ENCODE data around the gene ARHGEF4.

The ARHGEF4 gene

GRCh38 chr2:130834931-130835765, 1.6 kb upstream of the ARHGEF4 start:
- DNase-seq (ENCODE audit: low spot score) = no peak

GRCh38 chr2:130835766-130836015, 1.0 kb upstream of the ARHGEF4 start:
- DNase-seq (ENCODE audit: low spot score) = no peak

- no peak for DNase-seq (ENCODE audit: low spot score)
These were observed 579 bp downstream of the ARHGEF4 start for GRCh38 chr2:130837175-130837810.

GRCh38 chr2:130837811-130838565, 1.3 kb downstream of the ARHGEF4 start:
- no peak for DNase-seq (ENCODE audit: low spot score)

GRCh38 chr2:130839011-130839780, 2.5 kb downstream of the ARHGEF4 start:
- no peak for DNase-seq (ENCODE audit: low spot score)

GRCh38 chr2:130840506-130840905, 3.8 kb downstream of the ARHGEF4 start:
- no peak for DNase-seq (ENCODE audit: low spot score)

GRCh38 chr2:130841741-130842365, 5.1 kb downstream of the ARHGEF4 start:
- no peak for DNase-seq (ENCODE audit: low spot score)

GRCh38 chr2:130842770-130843169, 6.1 kb downstream of the ARHGEF4 start:
- DNase-seq (ENCODE audit: low spot score) = no peak

GRCh38 chr2:130843321-130843985, 6.7 kb downstream of the ARHGEF4 start:
- DNase-seq (ENCODE audit: low spot score) = no peak

GRCh38 chr2:130844161-130844560, 7.4 kb downstream of the ARHGEF4 start:
- no peak for DNase-seq (ENCODE audit: low spot score)

- DNase-seq (ENCODE audit: low spot score) = no peak
These were observed 8.9 kb downstream of the ARHGEF4 start for GRCh38 chr2:130845505-130846085.

- no peak for DNase-seq (ENCODE audit: low spot score)
These were observed 9.5 kb downstream of the ARHGEF4 start for GRCh38 chr2:130846233-130846632.

- DNase-seq (ENCODE audit: low spot score) = no peak
These were observed 10.1 kb downstream of the ARHGEF4 start for GRCh38 chr2:130846686-130847375.

GRCh38 chr2:130847776-130848525, 11.2 kb downstream of the ARHGEF4 start:
- no peak for DNase-seq (ENCODE audit: low spot score)

GRCh38 chr2:130848526-130849210, 12.0 kb downstream of the ARHGEF4 start:
- DNase-seq (ENCODE audit: low spot score) = no peak

GRCh38 chr2:130849896-130850787, 13.4 kb downstream of the ARHGEF4 start:
- DNase-seq (ENCODE audit: low spot score) = no peak

- no peak for DNase-seq (ENCODE audit: low spot score)
These were observed 14.3 kb downstream of the ARHGEF4 start for GRCh38 chr2:130850788-130851623.

Measured in pons (tissue), 1 donor.